GM19463 (cell line): ENCODE data around the gene PTMA.
A peak's percentile ranks its signal among the peaks of the same experiment; 100 is the strongest.
"Not testable (repeated sequence)": the region's sequence is repeated elsewhere in the genome, so short reads cannot be mapped to it uniquely, and the experiment has no call there.

Experiments
- ATAC-seq: cut with Tn5 transposase; IDR thresholded peaks from one replicate; pipeline ENCODE4 v1.9.1; 2021; ENCODE audit warnings: mild to moderate bottlenecking, moderate library complexity; ENCODE audit not compliant: unreplicated experiment

PTMA gene, protein sequence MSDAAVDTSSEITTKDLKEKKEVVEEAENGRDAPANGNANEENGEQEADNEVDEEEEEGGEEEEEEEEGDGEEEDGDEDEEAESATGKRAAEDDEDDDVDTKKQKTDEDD

DNA sequence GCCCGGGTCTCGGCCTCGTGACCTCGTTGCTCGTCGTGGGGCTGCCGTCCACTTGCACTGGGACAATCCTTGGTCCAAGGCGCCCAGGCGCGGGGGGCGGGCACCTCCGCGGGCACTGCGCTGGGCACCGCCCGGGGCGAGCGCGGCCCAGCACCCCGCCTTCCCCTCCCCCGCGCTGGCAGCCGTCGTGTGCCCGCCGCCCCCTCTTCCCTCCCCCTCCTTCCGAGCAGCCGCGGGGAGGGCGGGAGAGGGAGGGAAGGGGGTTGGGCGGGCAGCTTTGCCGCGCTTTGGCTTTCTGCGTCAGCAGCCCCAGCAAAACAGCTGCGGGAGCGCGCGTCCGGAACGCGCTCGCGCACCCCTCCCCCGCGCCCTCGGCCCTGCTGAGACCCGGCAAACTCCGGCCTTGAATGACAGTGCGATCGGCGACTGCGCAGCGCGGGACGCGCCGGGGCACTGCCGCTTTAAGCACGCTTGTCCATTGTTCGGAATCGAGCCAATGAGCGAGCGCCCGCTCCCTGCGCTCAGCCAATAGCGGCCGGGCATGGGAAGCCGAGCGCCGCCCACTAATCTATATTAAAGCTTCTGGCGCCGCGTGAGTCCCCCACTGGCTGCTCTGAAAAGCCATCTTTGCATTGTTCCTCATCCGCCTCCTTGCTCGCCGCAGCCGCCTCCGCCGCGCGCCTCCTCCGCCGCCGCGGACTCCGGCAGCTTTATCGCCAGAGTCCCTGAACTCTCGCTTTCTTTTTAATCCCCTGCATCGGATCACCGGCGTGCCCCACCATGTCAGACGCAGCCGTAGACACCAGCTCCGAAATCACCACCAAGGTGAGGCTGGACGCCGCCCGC lies at the start of gene PTMA:
Gene PTMA (plus strand): TSS at position 599 of the 846 bp plus-strand sequence. CDS start 182 bp downstream, at position 781.
- ATAC-seq = peak; percentile 66

DNA sequence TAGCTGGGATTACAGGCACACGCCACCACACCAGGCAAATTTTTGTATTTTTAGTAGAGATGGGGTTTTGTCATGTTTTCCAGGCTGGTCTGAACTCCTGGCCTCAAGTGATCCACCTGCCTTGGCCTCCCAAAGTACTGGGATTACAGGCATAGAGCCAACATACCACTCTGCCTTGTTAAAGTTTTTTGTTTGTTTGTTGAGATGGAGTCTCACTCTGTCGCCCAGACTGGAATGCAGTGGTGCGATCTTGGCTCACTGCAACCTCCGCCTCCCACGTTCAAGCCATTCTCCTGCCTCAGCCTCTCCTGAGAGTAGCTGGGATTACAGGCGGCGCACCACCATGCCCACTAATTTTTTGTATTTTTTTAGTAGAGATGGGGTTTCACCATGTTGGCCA lies 48.3 kb upstream of the PTMA start:
- ATAC-seq = not testable (repeated sequence)

DNA sequence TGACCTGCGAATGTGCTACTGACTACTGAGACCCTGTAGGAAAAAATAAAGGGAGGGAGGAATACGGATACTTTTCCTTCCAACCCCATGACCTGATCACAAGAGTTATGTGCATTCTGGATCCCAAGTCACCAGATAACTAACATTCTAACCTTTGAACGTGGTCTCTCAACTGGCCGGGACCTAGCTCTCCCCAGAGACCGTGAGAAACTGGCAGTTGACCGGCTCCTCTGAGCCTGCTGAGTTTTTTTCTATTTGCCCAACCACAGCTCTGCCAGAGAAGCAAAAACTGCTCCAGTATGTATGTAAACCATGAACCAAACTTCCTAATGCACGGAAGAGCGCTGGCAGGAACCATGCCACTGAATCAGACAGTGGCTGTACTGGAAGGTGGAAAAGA lies 47.5 kb upstream of the PTMA start:
- no peak for ATAC-seq

DNA sequence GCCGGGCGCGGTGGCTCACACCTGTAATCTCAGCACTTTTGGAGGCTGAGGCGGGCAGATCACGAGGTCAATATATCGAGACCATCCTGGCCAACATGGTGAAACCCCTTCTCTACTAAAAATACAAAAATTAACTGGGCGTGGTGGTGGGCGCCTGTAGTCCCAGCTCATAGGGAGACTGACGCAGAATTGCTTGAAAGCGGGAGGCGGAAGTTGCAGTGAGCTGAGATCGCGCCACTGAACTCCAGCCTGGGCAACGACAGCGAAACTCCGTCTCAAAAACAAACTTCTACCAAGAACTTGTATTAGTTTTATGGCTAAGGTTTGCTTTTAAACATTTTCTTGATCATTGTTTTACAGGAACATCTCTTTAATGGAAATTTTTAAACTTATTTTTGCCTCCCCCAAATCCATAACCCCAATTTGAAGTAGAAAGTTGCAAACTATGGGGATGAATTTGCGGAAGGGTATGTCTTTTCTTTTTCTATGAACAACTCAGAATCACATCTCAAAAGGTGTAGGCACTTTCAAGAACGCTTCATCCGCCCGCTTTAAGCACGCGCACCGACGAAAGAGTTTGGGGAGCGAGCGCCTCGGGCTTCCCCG lies 46.8 kb upstream of the PTMA start:
- ATAC-seq = no peak

DNA sequence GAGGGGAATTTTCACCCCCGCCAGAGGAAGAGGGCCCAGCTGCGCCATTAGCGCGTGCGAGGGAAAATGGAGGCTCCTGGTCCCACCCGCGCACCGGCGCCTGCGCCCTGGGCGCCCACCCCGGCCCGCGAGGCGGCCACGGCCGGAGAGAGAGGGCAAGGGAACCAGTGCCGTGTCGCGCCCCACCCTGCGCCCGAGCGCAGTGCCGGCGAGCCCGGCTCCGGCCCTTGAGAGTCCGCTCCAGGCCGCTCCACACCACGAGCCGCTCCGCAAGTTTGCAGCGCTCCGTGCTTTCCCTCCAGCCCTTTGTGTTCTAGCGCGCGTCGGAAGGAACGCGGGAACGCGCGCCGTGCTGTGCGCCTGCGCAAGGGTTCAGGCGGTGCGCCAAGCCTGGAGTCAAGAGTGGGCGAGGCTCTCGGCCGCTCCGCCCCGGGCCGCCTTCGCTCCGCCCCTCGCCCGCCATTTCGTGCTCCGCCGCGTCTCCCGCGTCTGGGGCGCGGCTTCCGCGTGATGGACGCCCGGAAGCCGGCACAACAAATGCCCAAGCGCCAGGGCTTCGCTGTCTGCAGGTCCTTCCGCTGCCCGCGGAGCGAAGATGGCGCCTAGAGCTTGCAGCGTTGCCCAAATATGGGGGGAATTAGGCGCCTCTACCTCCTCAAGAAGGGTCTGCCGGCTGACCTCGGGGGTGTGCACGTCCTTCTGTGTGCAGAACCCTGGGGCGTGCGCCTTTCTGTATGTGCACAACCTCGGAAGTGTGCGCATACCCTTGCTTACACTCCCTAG lies 46.1 kb upstream of the PTMA start:
- peak; percentile 57 for ATAC-seq

DNA sequence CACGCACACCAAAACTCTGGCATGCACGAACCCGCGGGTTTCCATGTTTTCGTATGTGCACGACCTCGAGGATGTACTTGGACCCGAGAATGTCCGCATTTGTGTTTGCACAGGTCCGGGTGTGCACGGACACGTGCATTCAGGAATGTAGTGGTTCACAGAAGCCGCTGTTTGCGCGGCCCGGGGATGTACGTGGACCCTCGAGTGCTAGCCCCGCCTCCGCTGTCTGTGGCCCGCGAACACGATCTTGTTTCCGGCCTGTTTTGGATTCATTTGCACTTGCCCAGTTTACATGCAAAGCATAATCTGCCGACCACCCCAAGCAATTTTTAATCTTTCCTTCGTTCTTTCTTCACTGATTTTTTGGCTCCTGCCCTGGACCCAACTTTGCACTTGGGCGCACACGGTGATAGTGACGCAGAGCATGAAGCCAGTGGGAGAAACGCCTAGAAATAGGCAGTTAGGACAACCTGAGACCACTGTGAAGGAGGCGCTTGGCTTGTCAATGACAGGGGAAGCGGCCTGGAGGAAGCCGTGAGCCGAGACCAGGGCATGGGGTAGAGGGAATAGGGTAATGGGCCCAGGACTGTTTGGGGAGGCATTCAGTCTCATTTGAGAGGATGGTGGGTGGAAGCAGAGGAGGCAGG lies 45.4 kb upstream of the PTMA start:
- ATAC-seq = no peak

DNA sequence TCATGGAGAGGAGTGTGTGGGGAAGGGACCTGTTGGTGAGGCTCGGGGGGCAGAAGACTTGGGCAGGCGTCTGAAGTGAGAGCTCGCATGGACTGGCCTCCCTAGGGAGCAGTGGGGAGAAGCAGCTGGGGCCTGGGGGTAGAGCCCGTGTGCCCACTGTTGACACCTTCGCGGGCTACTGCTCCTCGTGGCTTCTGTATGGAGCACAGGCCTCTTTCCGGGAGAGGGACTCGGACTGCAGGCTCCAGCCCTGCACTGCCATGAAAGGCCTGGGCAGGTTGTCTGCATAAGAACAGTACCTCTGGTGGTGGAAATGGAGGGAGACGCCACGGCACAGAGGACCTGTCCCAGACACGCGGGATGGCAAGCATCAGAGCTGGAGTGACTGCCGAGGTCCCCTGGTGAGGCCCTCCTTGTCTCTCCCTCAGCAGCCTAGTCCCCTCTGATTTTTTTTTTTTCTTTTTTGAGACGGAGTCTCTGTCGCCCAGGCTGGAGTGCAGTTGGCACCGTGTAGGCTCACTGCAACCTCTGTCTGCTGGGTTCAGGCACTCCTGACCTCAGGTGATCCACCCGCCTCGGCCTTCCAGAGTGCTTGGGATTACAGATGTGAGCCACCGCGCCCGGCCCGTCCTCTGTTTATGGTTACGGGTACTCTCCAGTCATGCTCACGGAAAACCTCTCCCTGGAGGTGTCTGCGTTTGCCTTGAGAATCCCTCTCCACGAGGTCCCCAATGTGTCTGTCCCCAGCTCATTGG lies 44.7 kb upstream of the PTMA start:
- ATAC-seq = no peak

DNA sequence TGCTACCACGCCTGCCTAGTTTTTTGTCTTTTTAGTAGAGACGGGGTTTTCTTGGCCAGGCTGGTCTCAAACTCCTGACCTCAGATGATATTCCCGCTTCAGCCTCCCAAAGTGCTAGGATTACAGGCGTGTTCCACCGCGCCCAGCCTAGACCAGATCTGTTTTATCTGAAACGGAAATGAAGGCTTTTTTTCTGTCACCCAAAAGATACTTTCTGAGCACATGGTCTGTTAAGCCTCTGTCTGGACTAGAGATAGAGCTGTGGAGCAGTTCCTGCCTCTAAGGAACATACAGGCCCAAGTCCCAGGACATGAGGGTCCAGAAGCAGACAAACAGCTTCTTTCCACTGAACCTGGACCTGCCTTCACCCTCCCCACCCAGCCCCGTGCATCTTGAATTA lies 43.6 kb upstream of the PTMA start:
- ATAC-seq = no peak

DNA sequence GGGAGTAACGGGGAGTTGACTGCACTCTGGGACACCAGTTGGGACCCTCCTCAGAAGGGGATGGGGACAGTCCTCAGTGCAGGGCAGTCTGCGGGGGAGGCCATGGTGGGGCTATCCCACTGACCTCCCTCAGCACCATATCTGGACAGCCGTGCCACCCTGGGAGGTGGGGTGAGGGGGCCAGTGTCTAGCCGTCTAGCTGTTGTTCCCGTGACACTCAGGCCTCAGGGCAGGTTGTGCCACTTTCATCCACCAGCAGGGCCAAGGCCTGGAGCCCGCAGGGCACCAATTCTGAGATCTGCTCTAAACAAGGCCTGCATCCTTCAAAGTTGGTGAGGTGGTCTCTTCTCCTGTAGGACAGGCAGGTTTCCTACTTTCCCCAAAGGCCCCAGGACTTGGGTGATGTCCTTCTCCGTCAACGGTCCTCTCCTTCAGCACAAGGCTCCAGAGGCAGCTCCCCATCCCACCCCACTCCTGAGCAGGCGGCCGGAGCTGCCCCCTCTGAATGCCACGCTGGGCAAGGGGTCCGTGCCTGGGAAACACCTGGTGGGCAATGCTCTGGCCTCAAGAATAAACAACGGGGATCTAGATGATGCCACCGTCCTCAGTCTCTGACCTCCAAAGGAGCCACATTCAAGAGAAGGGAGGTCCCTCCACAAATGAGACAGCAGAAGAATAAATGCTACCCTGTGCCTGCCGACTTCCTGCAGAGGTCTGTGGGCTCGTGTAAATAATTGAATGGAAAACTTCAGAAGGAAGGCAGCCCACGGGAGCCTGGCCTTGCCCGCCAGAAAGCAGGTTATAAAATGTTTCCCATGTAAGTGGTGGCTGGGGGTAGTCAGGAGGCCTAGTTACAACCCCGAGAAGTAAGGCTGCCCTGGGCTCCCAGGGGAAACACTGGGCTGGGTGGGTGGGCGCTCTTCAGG lies 42.8 kb upstream of the PTMA start:
- no peak for ATAC-seq

DNA sequence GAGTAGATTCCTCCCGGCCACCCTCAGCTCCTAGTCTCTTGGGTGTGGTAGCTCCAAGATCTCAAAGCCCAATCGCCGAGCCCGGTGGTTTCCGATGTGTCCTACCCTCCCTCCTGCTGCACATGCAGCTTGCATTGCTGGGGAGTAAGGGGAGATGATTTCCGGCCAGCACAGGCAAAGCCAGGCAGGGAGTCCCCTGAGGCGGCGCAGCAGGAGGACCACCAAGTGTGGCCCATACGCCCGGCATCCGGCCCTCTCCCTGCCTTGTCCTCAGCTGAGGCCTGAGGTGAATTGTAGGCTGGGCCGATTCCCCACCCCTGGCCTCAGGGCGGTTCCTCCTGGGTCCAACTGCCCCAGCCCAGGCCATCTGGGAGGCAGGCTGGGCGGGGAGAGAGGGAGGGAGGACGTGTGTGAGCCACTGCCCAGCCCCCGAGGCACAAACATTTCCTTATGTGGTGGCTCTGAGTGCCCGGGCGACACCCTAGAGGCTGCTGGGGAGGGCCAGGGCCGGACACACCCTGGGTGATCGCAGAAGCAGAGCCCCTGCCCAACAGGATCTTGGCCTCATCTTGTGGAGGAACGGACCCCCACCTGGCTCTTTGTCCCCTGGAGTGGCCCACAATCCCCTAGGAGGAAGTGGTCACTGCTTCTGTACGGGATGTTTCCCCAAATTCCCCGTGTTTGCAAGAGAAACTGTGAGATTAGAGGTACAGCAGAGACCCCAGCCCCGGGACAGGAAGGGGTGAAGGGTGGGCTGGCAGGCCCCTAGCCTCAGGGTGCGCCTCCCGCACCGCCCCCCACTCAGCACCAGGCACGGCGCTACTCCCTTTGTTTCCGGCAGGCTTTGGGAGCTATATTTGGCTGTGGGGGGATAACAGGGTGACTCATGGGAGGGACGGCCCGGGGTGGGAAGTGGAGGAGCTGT lies 41.9 kb upstream of the PTMA start:
- ATAC-seq = peak; percentile 69

DNA sequence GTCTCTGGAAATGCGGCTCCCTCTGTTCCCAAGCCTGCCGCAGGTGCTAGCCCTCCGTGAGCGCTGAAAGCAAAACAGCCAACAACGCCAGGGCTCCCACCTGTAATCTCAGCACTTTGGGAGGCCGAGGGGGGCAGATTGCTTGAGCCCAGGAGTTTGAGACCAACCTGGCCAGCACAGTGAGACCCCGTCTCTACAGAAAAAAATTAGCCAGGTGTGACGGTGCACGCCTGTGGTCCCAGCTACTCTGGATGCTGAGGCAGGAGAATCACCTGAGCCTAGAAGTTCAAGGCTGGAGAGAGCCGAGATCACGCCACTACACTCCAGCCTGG lies 41.3 kb upstream of the PTMA start:
- ATAC-seq = no peak

DNA sequence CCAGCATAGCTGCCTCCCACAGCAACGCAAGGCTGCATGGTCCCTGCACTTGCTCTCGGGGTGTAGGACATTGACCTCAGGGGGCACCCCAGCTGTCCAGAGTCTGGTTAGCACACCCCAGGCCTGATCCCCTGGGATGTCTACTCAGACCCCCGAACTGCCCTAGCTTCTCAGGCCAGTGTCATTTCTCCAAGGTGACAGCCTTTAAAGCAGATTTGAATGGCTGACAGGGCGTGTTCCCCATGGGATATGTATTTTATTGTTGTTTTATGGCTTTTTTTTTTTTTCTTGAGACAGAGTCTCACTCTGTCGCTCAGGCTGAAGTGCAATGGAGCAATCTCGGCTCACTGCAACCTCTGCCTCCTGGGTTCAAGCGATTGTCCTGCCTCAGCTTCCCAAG lies 40.8 kb upstream of the PTMA start:
- ATAC-seq = no peak

DNA sequence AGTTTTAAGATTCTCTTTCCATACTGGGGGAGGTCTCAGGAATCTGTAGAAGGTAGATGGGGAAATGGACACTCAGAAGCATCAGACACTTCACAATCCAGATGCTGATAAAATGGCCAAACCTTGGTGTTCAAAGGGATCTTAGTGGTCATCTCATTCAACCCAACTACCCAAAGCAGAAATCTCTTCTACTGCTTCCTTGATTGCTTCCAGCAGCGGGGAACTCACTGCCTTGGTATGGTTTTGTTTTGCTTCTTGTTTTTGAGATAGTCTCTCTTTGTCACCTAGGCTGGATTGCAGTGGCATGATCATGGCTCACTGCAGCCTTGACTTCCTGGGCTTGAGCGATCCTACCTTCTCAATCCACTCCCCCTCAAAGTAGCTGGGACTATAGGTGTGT lies 39.3 kb upstream of the PTMA start:
- ATAC-seq = no peak

DNA sequence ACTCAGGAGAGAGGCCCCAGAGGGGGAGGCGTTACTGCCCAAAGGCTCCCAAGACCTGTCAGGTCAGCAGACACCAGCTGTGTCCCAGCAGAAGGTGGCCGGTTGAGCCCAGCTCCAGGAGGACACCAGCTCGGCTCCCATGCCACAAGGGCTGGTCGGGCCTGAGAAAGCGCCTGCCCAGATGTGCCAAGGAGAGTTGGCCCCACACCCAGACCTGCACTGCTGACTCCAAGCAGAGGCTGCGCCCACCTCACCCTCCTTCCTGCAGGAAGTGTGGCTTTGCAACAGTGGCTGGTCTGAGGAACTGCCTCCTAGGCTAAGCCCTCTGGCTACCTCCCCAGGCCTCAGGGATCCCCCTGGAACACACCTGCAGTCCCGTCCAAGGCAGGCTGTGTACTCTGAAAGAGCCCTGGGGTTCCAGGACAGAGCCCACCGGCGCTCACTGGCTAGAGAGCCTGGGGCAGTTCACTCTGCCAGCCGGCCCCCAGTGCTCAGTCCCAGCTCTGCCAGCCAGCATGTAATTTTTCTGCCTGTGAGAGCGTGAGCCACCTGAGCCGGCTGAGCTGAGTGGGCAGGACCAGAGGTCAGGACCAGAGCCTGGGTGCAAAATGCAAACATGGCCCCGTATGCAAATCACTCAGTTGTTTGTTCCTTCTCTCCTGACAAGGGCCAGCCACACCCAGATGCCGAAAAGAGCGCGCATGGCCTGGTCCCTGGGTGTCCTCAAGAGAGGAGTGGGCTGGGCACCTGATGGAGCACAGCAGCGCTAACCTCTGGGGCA lies 36.9 kb upstream of the PTMA start:
- peak; percentile 34 for ATAC-seq

DNA sequence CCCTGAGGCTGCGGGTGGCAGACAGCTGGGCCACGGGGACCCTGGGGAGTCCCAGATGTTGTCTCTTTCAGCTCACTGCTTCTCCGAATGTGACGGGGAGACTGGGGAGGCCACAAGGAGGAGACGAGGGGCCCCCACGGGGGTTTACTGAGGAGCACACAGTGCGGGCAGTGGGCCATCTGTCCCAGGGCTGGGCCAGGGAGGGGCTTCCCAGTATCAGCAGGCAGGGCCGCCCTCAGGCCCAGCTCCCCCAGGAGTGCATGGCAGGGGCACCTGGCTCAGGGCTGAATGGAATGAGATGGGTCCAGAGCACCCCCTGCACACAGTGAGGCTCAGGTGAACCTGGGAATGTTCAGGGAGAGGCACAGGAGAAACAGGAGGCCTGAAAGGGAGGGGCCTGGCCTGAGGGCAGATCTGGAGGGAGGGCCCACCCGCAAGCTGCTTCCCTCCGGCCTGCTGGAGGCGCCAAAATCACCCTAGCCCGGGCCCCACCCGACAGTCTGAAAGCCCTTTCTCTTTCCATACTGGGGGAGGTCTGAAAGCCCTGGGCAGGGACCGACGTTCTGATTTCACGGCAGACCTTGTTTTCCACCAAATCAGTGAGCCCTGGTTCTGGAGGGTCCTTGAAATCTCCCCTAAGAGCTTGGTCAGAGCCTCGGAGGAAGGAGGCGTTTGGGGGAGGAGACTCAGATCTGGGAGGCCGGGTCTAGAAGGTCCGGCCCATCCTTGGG lies 35.5 kb upstream of the PTMA start:
- ATAC-seq = peak; percentile 56

DNA sequence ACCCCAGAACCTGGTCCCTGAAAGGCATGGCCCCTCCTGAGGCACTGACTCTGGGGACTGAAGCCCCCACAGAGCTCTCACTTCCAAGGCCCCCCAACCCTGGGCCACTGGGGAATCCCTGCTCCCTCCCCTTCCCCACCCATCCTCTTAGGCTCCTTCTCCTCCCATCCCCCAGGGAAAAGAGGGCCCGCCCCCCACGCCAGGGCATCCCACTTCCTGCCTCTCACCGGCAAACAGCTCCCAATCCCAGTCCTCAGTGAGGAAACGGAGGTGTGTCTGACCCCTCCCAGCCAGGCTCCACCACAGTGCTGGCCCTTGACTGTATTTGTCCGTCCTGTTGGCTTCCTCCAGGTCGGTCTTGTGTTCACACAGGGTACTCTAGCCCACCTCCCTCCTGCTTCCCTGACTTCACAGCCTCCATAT lies 35.0 kb upstream of the PTMA start:
- no peak for ATAC-seq
